Measurements from ENCODE around the gene CCNF.

The CCNF gene

DNA sequence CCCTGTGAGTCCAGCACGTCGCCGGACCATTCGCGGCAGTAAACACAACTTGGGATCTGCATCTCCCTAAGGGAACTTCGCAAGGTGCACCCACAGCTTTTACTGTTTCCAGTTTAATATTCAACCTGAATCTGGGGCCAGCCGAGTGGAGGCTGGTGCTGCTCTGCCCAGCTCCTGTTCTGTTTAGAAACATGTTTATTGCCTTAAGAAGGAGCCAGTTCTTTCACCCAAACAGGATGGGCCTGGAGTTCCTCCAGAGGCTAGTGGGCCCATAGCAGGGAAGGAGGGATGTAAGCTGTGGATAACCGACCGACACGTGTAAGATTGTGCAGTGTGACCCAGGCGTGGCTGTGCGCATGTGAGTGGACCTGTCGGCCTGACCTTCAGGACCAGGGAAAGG, 63.0 kb downstream of the CCNF start:
- TF ChIP-seq ZFP3 (CRISPR knock-in tag; IDR thresholded peaks at IDR 0.05) (no peak), ZNF70 (CRISPR knock-in tag; IDR thresholded peaks at IDR 0.05) (no peak), ISL1 (CRISPR knock-in tag; IDR thresholded peaks at IDR 0.05) (no peak), ESRRG (CRISPR knock-in tag; IDR thresholded peaks at IDR 0.05) (no peak)
- TF ChIP-seq, protein P1, sequence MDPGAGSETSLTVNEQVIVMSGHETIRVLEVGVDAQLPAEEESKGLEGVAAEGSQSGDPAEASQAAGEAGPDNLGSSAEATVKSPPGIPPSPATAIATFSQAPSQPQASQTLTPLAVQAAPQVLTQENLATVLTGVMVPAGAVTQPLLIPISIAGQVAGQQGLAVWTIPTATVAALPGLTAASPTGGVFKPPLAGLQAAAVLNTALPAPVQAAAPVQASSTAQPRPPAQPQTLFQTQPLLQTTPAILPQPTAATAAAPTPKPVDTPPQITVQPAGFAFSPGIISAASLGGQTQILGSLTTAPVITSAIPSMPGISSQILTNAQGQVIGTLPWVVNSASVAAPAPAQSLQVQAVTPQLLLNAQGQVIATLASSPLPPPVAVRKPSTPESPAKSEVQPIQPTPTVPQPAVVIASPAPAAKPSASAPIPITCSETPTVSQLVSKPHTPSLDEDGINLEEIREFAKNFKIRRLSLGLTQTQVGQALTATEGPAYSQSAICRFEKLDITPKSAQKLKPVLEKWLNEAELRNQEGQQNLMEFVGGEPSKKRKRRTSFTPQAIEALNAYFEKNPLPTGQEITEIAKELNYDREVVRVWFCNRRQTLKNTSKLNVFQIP (CRISPR knock-in tag; IDR thresholded peaks at IDR 0.05; ENCODE audit: borderline replicate concordance, low read depth), result no peak
- no peak for ATAC-seq

DNA sequence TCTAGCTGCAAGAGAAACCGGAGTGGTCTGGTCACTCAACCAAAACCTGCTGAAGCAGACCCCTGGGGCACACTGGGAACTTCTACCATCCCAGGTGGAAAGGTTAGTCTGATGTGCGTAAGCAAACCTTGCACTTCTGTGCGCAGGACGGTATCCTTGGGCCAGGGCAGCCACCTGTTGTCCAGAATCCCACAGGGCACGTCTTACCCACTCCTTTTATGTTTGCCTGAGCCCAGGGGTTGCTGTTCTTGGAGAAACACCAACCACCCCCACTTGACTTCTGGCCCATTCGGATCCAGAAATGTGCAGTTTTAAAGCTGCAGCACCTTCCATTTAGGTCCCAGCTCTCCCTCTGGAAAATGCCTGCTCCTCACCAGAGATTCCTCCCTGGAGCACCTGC, 64.4 kb downstream of the CCNF start:
- TF ChIP-seq ZNF8 (CRISPR knock-in tag; IDR thresholded peaks at IDR 0.05) (no peak), ZFP30 (CRISPR knock-in tag; IDR thresholded peaks at IDR 0.05) (no peak), SNAI2 (CRISPR knock-in tag; IDR thresholded peaks at IDR 0.05) (no peak), TCF4 (CRISPR knock-in tag; IDR thresholded peaks at IDR 0.05; ENCODE audit: borderline replicate concordance) (no peak), BACH2 (CRISPR knock-in tag; IDR thresholded peaks at IDR 0.05; ENCODE audit: borderline replicate concordance) (no peak), ZNF565 (CRISPR knock-in tag; conservative IDR thresholded peaks at IDR 0.05; ENCODE audit: low read depth) (no peak), ZC3H10 (CRISPR knock-in tag; IDR thresholded peaks at IDR 0.05) (no peak), ARNTL (CRISPR knock-in tag; IDR thresholded peaks at IDR 0.05; ENCODE audit: borderline replicate concordance, low read depth) (no peak), GLIS3 (CRISPR knock-in tag; IDR thresholded peaks at IDR 0.05) (no peak)
- TF ChIP-seq, protein P2, sequence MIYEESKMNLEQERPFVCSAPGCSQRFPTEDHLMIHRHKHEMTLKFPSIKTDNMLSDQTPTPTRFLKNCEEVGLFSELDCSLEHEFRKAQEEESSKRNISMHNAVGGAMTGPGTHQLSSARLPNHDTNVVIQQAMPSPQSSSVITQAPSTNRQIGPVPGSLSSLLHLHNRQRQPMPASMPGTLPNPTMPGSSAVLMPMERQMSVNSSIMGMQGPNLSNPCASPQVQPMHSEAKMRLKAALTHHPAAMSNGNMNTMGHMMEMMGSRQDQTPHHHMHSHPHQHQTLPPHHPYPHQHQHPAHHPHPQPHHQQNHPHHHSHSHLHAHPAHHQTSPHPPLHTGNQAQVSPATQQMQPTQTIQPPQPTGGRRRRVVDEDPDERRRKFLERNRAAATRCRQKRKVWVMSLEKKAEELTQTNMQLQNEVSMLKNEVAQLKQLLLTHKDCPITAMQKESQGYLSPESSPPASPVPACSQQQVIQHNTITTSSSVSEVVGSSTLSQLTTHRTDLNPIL (CRISPR knock-in tag; IDR thresholded peaks at IDR 0.05; ENCODE audit: low read depth), result no peak
- TF ChIP-seq, protein P1 (CRISPR knock-in tag; IDR thresholded peaks at IDR 0.05; ENCODE audit: borderline replicate concordance, low read depth), result no peak
- TF ChIP-seq, protein P3, sequence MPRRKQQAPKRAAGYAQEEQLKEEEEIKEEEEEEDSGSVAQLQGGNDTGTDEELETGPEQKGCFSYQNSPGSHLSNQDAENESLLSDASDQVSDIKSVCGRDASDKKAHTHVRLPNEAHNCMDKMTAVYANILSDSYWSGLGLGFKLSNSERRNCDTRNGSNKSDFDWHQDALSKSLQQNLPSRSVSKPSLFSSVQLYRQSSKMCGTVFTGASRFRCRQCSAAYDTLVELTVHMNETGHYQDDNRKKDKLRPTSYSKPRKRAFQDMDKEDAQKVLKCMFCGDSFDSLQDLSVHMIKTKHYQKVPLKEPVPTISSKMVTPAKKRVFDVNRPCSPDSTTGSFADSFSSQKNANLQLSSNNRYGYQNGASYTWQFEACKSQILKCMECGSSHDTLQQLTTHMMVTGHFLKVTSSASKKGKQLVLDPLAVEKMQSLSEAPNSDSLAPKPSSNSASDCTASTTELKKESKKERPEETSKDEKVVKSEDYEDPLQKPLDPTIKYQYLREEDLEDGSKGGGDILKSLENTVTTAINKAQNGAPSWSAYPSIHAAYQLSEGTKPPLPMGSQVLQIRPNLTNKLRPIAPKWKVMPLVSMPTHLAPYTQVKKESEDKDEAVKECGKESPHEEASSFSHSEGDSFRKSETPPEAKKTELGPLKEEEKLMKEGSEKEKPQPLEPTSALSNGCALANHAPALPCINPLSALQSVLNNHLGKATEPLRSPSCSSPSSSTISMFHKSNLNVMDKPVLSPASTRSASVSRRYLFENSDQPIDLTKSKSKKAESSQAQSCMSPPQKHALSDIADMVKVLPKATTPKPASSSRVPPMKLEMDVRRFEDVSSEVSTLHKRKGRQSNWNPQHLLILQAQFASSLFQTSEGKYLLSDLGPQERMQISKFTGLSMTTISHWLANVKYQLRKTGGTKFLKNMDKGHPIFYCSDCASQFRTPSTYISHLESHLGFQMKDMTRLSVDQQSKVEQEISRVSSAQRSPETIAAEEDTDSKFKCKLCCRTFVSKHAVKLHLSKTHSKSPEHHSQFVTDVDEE (CRISPR knock-in tag; IDR thresholded peaks at IDR 0.05), result no peak
- ATAC-seq, result no peak

DNA sequence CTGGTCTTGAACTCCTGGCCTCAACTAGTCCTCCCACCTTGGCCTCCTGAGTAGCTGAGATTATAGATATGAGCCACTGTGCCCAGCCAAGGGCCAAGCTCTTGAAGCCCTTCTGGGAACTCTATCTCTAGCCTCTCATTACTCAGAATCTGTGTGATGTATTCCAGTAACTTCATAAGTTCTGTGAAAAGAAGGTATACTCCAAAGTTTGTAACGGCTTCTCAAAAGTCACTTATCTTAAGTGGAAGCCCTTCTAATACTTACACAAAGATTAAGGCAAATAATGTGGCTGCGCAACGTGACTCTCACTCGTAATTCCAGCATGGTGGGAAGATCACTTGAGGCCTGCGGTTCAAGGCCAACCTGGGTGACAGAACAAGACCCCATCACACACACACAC, 65.4 kb downstream of the CCNF start:
- TF ChIP-seq GLIS3 (CRISPR knock-in tag; IDR thresholded peaks at IDR 0.05), result no peak
- TF ChIP-seq ZNF8 (CRISPR knock-in tag; IDR thresholded peaks at IDR 0.05), result no peak
- no peak for TF ChIP-seq ESRRG (CRISPR knock-in tag; IDR thresholded peaks at IDR 0.05)
- TF ChIP-seq ISL1 (CRISPR knock-in tag; IDR thresholded peaks at IDR 0.05), result no peak
- TF ChIP-seq TOX (CRISPR knock-in tag; IDR thresholded peaks at IDR 0.05; ENCODE audit: borderline replicate concordance), result no peak
- TF ChIP-seq ZNF565 (CRISPR knock-in tag; conservative IDR thresholded peaks at IDR 0.05; ENCODE audit: low read depth), result no peak
- no peak for TF ChIP-seq RARB (CRISPR knock-in tag; IDR thresholded peaks at IDR 0.05)
- TF ChIP-seq ZFP30 (CRISPR knock-in tag; IDR thresholded peaks at IDR 0.05), result no peak
- no peak for TF ChIP-seq ZNF70 (CRISPR knock-in tag; IDR thresholded peaks at IDR 0.05)
- TF ChIP-seq, protein P2 (CRISPR knock-in tag; IDR thresholded peaks at IDR 0.05; ENCODE audit: low read depth), result no peak
- TF ChIP-seq CSDC2 (CRISPR knock-in tag; IDR thresholded peaks at IDR 0.05), result no peak
- TF ChIP-seq, protein P4, sequence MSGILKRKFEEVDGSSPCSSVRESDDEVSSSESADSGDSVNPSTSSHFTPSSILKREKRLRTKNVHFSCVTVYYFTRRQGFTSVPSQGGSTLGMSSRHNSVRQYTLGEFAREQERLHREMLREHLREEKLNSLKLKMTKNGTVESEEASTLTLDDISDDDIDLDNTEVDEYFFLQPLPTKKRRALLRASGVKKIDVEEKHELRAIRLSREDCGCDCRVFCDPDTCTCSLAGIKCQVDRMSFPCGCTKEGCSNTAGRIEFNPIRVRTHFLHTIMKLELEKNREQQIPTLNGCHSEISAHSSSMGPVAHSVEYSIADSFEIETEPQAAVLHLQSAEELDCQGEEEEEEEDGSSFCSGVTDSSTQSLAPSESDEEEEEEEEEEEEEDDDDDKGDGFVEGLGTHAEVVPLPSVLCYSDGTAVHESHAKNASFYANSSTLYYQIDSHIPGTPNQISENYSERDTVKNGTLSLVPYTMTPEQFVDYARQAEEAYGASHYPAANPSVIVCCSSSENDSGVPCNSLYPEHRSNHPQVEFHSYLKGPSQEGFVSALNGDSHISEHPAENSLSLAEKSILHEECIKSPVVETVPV (CRISPR knock-in tag; IDR thresholded peaks at IDR 0.05), result no peak
- no peak for TF ChIP-seq ZFP3 (CRISPR knock-in tag; IDR thresholded peaks at IDR 0.05)
- TF ChIP-seq ARNTL (CRISPR knock-in tag; IDR thresholded peaks at IDR 0.05; ENCODE audit: borderline replicate concordance, low read depth), result no peak
- TF ChIP-seq TCF4 (CRISPR knock-in tag; IDR thresholded peaks at IDR 0.05; ENCODE audit: borderline replicate concordance), result no peak
- no peak for ATAC-seq

Measured in SK-N-SH treated with all-trans-retinoic acid at 6 μM for 48 hours (cell line).